T-helper 1 cell treated with Interleukin-12 subunit alpha and Interleukin-12 subunit beta and Interleukin-4 antibody, amounts not matched to agents 30 μg/mL and 1 μg/mL, for 36 hours (primary cell): Measurements from ENCODE around the gene AKR1C2.
"Not testable (repeated sequence)": the region's sequence is repeated elsewhere in the genome, so short reads cannot be mapped to it uniquely, and the experiment has no call there.

Experiments used
- H3K27ac Mint-ChIP-seq: one replicate; pipeline ENCODE4 v1.8.0; 2021; ENCODE audit warnings: mild to moderate bottlenecking, mixed read lengths
- H3K27me3 Mint-ChIP-seq: one replicate; pipeline ENCODE4 v1.8.0; 2021; ENCODE audit warnings: low read depth, mixed read lengths
- H3K36me3 Mint-ChIP-seq: one replicate; pipeline ENCODE4 v1.8.0; 2021; ENCODE audit warnings: low read depth, mixed read lengths
- H3K4me1 Mint-ChIP-seq: one replicate; pipeline ENCODE4 v1.8.0; 2021; ENCODE audit warnings: low read depth, mixed read lengths
- H3K4me3 Mint-ChIP-seq: one replicate; pipeline ENCODE4 v1.8.0; 2021; ENCODE audit warnings: mild to moderate bottlenecking, moderate library complexity, mixed read lengths
- H3K9me3 Mint-ChIP-seq: one replicate; pipeline ENCODE4 v1.8.0; 2021; ENCODE audit warnings: mixed read lengths

AKR1C2 gene

DNA sequence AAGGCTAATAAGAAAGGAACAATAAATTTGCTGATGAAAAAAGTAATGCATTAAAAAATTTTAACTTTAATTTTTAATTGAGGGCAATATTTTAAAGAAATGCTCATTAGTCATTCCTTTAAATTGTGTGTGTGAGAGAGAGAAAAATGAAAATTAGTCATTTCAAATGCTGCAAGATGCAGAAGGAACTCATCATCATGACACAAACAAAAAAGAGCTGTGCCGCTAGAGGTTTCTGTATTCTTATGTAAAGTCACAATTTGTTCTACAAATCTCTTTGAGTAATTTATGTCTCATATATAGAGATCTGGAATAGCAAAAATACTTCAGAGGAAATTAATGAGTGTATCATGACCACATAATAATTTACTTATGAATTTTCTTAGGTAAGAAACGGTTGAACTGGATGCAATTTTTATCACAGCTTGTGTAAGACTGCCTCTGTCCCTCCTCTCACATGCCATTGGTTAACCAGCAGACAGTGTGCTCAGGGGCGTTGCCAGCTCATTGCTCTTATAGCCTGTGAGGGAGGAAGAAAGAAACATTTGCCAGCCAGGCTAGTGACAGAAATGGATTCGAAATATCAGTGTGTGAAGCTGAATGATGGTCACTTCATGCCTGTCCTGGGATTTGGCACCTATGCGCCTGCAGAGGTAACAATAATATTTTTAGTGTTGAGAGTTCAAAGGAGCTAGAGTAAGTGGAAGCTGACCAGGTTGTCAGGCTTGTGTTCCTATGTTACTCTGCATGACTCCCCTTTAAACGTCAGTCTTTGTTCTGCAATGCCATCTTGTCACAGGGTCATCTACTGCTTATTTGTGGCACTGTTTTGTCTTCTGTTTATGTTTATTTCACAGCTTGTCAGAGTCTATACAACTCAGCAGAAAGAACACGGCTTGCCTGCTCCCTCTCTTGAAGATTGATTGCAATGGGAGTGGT, 40.5 kb downstream of the AKR1C2 start, which contains the start of gene AKR1C1:
TSS of gene AKR1C1 (plus strand) at position 540 of the 939 bp plus-strand sequence. CDS start at position 570, 30 bp downstream.
- not testable (repeated sequence) for H3K36me3 Mint-ChIP-seq, H3K27me3 Mint-ChIP-seq, H3K4me1 Mint-ChIP-seq, H3K9me3 Mint-ChIP-seq, H3K27ac Mint-ChIP-seq, H3K4me3 Mint-ChIP-seq

- H3K27me3 Mint-ChIP-seq, H3K4me3 Mint-ChIP-seq, H3K4me1 Mint-ChIP-seq, H3K36me3 Mint-ChIP-seq, H3K27ac Mint-ChIP-seq, H3K9me3 Mint-ChIP-seq: not testable (repeated sequence)
These were observed 41.3 kb downstream of the AKR1C2 start for GRCh38 chr10:4962308-4962707.

DNA sequence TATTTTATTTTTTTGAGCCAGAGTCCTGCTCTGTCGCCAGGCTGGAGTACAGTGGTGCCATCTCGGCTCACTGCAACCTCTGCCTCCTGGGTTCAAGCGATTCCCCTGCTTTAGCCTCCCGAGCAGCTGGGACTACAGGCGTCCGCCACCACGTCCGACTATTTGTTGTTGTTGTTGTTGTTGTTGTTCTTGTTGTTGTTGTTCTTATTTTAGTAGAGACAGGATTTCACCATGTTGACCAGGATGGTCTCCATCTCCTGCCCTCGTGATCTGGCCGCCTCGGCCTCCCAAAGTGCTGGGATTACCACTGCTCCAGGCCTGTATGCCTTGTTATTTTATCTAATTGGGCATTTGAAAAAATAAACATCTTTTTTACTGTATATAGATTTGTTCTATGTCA, 42.1 kb downstream of the AKR1C2 start:
- not testable (repeated sequence) for H3K4me1 Mint-ChIP-seq, H3K4me3 Mint-ChIP-seq, H3K27me3 Mint-ChIP-seq, H3K27ac Mint-ChIP-seq, H3K9me3 Mint-ChIP-seq, H3K36me3 Mint-ChIP-seq

DNA sequence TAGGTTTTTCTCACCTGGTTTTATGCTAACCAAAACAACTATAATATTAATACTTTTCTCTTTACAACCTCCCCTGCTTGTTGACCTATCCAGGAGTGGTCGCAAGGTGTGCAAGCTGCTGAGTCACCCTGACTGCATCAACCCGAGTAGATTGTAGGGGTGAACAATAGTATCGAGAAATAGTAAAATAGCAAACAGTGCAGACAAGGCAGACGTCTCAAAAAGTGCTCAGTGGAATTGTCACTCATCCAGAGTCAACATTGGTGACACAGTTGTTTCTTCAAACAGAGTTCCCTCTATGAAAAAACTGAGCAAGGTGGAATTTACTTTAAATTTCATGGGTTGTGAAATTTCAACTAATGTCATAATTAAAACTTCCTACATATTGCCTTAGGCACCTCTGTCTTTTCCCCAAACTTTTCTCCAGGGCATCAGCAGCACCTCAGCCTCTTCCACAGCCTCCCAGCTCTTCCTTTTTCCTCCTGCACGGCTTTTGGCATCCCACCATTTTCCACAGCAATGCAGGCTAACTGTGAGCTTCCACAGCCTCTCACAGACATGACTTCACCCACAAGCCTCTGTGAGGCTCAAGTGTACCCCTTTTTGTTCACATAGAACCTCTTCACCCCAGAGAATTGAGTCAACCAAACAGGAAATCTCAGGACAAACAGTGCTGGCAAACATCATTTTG, 46.6 kb downstream of the AKR1C2 start:
- not testable (repeated sequence) for H3K4me1 Mint-ChIP-seq, H3K9me3 Mint-ChIP-seq, H3K27ac Mint-ChIP-seq, H3K27me3 Mint-ChIP-seq, H3K4me3 Mint-ChIP-seq, H3K36me3 Mint-ChIP-seq

DNA sequence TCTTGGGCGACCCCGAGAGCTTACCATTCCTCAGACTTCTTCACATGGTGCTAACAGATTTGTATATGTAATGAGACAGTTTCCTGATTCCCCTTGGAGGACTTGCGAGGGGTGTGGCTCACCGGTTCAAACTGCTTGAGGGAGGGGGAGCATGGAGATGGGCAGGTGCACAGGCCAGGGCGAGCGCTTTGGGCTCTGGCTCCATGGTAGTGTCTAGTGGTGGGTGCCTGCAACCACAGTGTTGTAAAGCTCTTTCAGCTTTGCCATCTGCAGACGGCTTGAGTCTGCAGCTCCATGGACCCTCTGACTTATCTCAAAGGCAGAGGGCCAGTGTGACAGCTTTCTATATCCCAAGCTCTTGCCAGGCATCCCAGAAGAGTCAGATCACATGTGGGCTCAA, 47.6 kb downstream of the AKR1C2 start:
- not testable (repeated sequence) for H3K36me3 Mint-ChIP-seq, H3K27ac Mint-ChIP-seq, H3K27me3 Mint-ChIP-seq, H3K9me3 Mint-ChIP-seq, H3K4me1 Mint-ChIP-seq, H3K4me3 Mint-ChIP-seq

GRCh38 chr10:4953405-4953804, 50.3 kb downstream of the AKR1C2 start:
- H3K9me3 Mint-ChIP-seq: no peaks in the 10 kb centered on the region
- no peaks in the 10 kb centered on the region for H3K4me1 Mint-ChIP-seq
- H3K27ac Mint-ChIP-seq: no peak overlapping the region
- no peaks in the 10 kb centered on the region for H3K27me3 Mint-ChIP-seq
- H3K36me3 Mint-ChIP-seq: no peaks in the 10 kb centered on the region
- H3K4me3 Mint-ChIP-seq: no peak overlapping the region

DNA sequence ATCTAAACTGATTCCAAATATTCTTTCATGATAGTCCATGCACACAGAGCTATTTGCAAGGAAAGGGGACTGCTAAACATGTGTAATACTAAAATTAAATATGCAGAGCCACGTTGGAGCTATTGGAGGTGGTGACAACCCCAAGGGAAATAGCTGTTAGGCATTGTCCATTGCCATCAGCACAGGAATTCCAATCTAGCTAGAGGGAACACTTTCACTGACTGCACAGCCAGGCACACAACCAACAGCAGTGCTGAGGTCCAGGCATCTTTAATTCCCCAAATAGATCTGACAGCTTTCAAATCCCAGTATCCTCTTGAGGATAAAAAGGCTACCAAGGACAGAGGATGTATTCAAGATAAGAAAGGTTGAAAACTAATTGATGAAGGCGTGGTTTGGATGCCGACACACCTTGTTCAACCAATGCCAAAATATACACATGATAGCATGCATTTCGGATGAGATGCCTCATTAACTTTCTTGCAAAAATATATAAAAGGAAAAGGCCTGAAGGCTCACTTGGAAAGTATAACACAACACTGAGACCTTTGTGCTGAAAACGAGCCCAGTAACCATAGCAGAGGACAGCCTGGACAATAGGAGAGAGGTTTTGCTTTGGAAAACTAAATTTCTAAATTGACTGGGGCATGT, 52.0 kb downstream of the AKR1C2 start:
- H3K9me3 Mint-ChIP-seq, H3K27ac Mint-ChIP-seq, H3K4me3 Mint-ChIP-seq, H3K27me3 Mint-ChIP-seq, H3K4me1 Mint-ChIP-seq, H3K36me3 Mint-ChIP-seq: not testable (repeated sequence)

DNA sequence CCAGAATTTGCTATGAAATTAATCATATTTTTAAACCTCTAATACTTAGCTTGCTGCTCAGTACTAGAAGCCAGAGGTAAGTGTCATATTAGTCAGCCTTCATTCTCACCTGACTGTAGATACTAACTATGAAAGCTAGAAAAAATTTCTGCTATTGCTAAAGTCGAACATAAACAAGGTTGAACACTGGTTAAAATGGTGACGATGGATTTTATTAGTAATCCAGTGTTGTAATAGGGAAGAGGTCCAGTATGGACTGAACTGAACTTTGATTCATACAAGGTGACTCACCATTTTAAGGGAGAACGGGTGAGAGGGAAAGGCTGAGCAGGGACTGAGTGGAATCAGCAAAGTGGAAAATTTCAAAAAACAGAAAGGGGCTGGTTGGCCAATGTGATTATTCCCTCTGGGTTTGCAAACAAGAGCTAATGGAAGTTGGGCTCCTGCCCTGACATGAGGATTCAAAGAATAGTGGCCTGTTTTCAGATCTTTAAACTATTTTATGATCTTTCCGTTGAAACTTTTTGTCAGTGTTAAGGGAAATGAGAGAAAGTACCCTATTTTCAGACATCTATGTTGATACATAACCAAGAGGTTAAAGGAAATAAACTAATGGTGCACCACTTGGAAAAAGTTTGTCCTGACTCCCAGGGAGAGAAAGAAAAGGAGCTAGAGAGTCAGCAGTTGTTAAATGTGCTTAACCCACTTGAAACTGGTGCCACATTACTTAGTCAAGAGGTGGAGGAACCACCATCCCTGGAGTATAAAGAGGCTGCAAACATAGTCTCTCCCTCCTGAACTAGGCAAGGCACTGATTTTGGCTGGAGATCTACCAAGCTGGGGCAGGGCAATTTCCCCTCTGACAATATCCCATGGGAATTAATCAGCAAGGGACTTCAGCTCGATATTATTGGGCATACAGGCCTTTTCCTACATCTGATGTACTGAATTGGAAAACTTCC, 55.7 kb downstream of the AKR1C2 start:
- no peaks in the 10 kb centered on the region for H3K4me1 Mint-ChIP-seq
- H3K36me3 Mint-ChIP-seq: no peaks in the 10 kb centered on the region
- no peak overlapping the region for H3K27ac Mint-ChIP-seq
- no peaks in the 10 kb centered on the region for H3K9me3 Mint-ChIP-seq
- no peak overlapping the region for H3K4me3 Mint-ChIP-seq
- H3K27me3 Mint-ChIP-seq: no peaks in the 10 kb centered on the region

DNA sequence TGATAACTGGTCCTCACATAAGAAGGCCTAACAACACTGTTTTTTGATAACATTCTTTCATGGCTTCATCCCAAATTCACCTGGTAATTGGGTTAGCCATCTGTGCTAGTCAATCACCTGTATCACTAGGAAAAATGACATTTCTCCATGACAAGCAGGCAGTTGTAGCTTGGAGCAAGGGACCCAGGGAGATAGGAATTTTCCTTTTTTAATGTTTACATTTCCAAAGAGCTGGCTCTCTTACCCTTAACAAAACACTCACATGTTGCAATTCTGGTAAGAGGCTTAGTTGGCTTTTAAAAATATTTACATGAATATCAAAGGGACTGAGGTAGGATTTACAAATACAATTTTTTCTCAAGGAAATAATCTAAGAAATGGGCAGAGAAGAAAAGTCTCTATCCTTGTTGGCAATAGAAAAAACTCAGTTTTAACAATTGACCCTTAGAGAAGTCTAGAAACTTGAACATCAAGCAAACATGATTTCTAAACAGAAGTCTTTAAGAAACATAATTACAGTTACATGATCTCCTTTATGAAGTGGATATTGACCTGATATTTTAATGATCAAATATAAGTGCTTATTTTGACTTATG, 56.5 kb downstream of the AKR1C2 start:
- Mint-ChIP-seq H3K4me1 (no peaks in the 10 kb centered on the region), H3K27ac (no peak overlapping the region), H3K9me3 (no peaks in the 10 kb centered on the region), H3K4me3 (no peak overlapping the region), H3K27me3 (no peaks in the 10 kb centered on the region), H3K36me3 (no peaks in the 10 kb centered on the region)

- no peak overlapping the region for H3K27ac Mint-ChIP-seq
- no peaks in the 10 kb centered on the region for H3K9me3 Mint-ChIP-seq
- no peaks in the 10 kb centered on the region for H3K27me3 Mint-ChIP-seq
- no peak overlapping the region for H3K4me3 Mint-ChIP-seq
- H3K36me3 Mint-ChIP-seq: no peaks in the 10 kb centered on the region
- H3K4me1 Mint-ChIP-seq: no peaks in the 10 kb centered on the region
These were observed 57.6 kb downstream of the AKR1C2 start for GRCh38 chr10:4945766-4946717.

- Mint-ChIP-seq H3K4me1 (peaks cover 2% of the 10 kb centered on the region), H3K4me3 (no peak overlapping the region), H3K9me3 (no peaks in the 10 kb centered on the region), H3K27ac (no peak overlapping the region), H3K36me3 (no peaks in the 10 kb centered on the region), H3K27me3 (no peaks in the 10 kb centered on the region)
These were observed 58.8 kb downstream of the AKR1C2 start for GRCh38 chr10:4944841-4945240.

GRCh38 chr10:4943821-4944220, 59.8 kb downstream of the AKR1C2 start:
- Mint-ChIP-seq H3K4me1 (peaks cover 2% of the 10 kb centered on the region), H3K4me3 (no peak overlapping the region), H3K27me3 (no peaks in the 10 kb centered on the region), H3K9me3 (no peaks in the 10 kb centered on the region), H3K36me3 (no peaks in the 10 kb centered on the region), H3K27ac (no peak overlapping the region)

DNA sequence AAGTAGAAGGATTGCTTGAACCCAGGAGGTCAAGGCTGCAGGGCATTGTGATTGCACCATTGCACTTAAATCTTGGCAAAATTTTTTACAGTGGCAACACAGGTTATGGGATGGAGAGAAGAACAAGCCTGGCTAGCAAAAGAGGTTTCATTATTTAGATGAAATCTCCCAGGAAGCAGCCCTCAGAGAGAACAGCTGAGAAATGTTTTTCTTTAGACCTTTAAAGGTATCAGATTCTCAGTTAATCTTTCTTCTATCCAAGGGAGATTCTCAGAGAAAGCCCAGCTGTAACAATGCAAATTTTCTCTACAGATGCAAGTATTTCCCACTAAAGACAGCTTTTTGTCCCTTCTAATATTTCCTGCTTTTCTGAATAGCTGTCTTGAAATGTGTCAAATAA, 60.2 kb downstream of the AKR1C2 start:
- not testable (repeated sequence) for H3K27ac Mint-ChIP-seq, H3K4me3 Mint-ChIP-seq, H3K36me3 Mint-ChIP-seq, H3K27me3 Mint-ChIP-seq, H3K4me1 Mint-ChIP-seq, H3K9me3 Mint-ChIP-seq
